GM18861 (cell line): ENCODE data around the gene TRIM38.
A peak's percentile ranks its signal among the peaks of the same experiment; 100 is the strongest.
"Not testable (repeated sequence)": the region's sequence is repeated elsewhere in the genome, so short reads cannot be mapped to it uniquely, and the experiment has no call there.

Experiments used
- ATAC-seq: cut with Tn5 transposase; IDR thresholded peaks from one replicate; pipeline ENCODE4 v1.9.1; 2021; ENCODE audit not compliant: unreplicated experiment

TRIM38 gene

DNA sequence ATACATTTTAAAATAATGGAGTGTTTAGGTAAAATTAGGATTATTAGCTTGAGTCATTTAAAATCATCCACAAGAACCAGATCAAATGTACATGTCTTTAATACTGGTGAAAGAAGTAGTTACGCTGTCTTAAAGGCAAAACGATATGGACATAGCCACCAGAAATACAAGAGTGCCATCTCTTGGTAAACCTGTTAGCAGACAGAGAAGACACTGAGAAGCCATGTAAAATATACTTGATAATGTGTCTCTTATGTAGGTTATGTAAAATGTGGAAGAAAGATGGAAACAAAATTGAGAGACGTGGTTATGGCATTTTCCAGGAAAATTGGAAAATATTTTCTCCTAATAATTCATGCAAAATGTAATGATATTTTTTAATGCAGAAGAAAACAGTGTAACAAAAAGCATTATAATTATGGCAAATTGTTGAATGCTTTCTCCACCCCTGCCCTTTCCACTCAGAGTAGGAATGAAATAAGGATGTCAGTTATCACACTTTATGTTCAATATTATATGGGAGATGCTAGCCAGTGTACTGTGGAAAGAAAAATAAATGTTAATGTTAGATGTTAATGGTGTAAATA lies 19.9 kb upstream of the TRIM38 start:
- ATAC-seq = no peak

DNA sequence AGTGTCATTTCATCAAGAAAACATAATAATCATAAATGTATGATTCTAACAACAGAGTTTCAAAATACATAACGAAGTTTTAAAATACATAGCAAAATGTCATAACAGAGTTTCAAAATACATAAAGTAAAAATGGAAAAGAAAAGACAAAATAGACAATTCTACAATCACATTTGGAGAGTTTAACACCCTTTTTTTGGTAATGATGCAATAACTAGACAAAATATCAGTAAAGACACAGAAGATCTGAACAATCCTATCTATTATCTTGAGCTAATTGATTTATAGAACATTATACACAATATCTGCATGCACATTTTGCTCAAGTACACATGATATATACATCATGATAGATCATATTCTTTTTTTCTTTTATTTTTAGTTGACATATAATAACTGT lies 18.7 kb upstream of the TRIM38 start:
- ATAC-seq = no peak

DNA sequence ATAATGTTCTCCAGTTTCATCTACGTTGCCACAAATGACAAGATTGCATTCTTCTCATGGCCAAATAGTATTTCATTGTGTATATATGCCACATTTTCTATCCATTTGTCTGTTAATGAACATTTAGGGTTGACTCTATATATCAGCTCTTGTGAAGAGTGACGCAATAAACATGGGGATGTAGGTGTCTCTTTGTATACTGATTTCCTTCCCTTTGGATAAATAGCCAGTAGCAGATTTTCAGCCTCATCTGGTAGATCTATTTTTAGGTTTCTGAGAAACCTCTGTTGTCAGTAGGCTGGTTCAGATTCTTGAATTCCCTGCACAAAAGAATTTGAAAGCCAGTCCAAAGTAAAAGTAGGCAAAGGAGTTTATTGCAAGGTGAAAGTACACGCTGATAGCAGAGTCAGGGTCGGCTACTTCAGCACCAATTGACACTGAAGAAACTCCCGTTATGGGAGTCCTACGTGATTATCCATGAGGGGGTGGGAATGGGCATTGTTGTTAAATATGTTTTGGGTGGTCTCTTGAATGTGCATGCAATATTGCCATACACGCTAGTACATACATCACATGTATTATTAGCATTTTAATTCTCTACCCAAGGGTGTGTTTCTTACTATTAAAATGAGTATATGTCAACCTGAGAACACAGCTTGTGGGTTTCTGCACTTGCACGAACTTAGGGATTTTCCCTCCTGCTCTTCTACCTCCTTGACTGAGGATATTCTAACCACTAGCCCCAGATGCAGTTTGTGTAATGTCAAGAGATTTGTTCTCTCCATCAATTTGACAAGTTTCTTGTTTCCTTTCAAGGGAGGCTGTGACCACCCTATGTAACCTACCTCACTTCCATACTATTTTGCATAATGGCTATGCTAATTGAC lies 17.7 kb upstream of the TRIM38 start:
- ATAC-seq = peak; percentile 80

DNA sequence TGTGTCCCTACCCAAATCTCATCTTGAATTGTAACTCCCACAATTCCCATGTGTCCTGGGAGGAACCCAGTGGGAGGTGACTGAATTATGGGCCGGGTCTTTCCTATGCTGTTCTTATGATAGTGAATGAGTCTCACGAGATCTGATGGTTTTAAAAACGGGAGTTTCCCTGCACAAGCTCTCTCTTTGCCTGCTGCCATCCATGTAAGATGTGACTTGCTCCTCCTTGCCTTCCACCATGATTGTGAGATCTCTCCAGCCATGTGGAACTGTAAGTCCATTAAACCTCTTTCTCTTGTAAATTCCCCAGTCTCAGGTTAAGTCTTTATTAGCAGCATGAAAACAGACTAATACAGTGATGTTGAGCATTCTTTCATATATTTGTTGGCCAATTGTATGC lies 16.9 kb upstream of the TRIM38 start:
- not testable (repeated sequence) for ATAC-seq

DNA sequence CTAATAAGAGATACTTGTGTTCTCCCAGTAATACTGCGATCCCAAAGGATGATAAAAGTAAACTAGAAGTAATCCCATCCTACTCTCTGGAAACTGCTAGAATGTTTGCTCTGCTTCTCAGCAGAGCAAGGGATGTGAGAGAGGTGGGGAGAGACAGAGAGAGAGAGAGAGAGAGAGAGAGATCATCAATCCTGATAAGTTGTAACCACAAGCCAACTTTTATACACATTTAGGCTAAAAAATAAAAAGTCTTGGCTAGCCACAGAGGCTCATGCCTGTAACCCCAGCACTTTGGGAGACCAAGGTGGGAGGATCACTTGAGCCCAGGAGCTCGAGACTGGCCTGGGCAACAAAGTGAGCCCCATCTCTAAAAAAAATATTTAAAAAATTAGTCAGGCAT lies 16.0 kb upstream of the TRIM38 start:
- ATAC-seq = no peak

DNA sequence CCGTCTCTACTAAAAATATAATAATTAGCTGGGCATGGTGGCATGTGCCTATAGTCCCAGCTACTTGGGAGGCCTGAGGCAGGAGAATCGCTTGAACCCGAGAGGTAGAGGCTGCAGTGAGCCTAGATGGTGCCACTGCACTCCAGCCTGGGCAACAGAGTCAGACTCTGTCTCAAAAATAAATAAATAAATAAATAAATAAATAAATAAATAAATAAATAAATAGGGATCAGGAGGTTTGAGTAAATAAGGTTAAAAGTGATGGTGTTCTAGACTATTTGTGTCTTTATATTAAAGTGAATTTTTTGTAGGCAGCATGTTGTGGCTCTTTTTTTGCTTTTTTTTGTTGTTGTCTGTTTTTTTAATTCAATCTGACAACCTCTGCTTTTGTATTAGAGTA lies 15.1 kb upstream of the TRIM38 start:
- ATAC-seq = not testable (repeated sequence)

DNA sequence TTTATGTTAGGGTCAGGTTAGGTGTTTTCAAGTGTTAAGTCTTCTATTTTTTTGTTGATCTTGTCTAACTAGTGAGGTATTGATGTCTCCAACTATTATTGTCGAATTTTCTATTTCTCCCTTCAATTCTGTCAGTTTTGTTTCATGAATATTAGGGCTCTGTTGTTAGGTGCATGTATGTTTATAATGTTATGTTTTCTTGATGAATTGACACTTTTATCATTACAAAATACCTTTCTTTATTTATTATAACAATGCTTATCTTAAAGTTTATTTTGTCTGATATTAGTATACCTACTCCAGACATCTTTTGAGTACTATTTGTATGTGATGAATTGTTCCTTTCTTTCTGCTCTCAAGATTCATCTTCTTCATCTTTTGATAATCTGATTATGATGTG lies 12.9 kb upstream of the TRIM38 start:
- ATAC-seq = no peak

DNA sequence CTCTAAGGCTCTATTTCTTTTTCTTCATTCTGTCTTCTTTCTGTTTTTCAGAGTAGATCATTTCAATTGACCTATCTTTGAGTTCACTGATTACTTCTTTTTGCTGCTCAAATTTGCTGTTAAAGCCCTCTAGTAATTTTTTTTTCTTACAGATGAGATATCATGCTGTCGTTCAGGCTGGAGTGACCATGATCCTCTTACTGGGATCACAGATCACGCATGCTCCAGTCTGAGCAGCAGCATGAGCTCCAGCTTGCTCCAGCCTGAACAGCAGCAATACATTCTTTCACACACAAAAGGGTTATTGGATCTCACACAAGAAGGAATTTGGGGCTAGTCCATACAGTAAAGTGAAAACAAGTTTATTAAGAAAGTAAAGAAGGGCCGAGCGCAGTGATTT lies 12.3 kb upstream of the TRIM38 start:
- no peak for ATAC-seq

DNA sequence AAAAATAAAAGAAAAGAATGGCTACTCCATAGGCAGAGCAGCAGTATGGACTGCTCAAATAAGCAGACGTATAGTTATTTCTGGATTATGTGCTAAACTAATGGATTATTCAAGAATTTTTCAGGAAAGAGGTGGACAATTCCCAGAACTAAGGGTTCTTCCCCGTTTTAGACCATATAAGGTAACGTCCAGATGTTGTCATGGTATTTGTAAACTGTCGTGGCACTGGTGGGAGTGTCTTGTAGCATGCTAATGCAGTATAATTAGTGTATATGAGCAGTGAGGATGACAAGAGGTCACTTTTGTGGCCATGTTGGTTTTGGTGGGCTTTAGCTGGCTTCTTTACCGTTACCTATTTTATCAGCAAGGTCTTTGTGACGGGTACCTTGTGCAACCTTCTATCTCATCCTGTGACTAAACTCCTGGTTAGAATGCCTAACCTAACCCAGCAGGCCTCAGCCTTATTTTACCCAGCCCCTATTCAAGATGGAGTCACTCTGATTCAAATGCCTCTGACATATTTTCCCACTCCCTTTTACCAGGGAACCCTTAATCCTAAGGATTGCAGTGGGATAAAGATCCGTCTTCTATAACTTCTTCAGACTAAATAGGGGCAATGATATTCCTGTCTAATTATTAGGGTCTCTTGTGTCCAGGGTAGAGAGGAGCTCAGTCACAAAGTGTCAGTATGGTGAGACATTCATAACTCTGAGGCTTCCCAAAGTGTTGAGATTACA lies 11.1 kb upstream of the TRIM38 start:
- ATAC-seq = no peak

DNA sequence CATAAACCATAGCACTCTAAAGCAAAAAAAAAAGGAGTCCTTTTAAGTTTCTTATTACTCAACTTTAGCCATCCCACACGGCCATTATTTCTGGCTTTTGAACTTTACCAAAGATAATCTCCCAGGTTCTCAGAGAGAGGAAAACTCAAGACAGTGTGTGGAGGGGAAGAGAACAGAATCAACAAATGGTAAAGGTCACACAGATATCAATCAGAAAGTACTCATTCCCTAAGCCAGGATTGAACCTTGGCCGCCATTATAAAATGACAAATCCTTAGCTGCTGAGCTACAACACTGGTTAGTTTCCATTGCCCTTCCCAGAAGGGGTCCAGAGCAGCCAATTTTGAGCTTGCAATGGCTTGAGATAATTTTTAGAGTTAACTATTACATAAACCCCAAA lies 10.1 kb upstream of the TRIM38 start:
- ATAC-seq = no peak

DNA sequence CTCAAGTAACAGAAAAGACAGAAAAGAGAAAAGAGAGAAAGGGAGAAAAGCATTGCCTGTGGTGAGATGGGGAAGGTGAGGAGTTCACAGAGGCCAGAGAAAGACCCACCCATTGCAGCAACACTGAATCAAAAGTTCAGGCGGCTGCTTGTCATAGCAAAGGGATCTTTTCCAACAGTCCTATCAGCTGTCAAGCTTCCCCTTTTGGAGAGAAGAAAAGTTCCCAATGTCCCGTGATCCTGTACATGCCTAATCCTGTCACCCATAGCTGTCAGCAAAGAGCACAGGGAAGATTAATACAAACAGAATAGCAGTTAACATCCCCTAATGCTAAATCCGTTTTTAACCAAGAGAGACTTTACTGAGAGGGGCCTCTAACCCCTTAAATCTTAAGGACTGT lies 8.9 kb upstream of the TRIM38 start:
- no peak for ATAC-seq

DNA sequence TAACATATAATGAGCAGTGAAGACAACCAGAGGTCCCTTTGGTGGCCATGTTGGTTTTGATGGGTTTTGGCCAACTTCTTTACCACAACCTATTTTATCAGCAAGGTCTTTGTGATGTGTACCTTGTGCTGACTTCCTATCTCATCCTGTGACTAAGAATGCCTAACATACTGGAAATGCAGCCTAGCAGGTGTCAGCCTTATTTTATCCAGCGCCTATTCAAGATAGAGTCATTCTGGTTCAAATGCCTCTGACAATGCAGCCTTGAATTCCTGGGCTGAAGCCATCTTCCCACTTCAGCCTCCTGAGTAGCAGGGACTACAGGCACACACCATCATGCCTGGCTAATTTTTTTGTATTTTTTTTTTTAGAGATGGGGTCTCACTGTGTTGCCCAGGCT lies 7.8 kb upstream of the TRIM38 start:
- no peak for ATAC-seq

DNA sequence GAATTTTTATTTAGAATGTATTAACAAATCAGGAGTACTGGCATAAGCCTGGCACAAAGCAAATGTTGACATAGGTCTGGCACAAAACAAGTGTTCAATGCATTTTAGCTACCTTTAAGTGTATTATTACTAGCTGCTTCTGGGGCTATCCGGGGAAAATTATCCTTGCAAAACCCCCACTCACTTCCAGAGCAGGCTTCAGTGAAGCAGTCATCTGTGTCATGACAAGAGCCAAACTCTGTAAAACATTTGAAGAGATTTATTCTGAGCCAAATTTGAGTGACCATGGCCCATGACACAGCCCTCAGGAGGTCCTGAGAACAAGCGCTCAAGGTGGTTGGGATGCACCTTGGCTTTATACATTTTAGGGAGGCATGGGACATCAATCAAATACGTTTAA lies 6.4 kb upstream of the TRIM38 start:
- ATAC-seq = no peak

DNA sequence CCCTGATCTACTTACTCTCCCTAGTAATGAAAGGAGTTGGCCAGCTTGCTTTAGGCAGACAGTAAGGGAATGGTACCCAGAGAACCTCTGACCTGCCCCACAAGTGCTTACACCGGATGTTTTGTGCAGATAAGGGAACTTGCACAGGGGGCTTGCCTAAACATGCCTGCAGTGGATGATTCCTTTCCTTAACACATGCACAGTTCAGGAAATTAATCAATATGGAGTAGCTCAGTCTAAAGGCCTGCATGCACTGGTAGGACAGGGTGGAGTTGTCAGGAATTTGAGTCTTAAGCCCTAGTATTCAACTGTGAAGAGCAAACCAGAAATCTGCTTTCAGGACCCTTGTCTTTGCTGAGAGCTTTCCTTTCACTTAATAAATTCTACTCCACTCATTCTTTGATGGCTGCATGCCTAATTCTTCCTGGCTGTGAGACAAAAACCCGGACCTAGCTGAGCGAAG lies 3.9 kb upstream of the TRIM38 start:
- ATAC-seq = no peak

DNA sequence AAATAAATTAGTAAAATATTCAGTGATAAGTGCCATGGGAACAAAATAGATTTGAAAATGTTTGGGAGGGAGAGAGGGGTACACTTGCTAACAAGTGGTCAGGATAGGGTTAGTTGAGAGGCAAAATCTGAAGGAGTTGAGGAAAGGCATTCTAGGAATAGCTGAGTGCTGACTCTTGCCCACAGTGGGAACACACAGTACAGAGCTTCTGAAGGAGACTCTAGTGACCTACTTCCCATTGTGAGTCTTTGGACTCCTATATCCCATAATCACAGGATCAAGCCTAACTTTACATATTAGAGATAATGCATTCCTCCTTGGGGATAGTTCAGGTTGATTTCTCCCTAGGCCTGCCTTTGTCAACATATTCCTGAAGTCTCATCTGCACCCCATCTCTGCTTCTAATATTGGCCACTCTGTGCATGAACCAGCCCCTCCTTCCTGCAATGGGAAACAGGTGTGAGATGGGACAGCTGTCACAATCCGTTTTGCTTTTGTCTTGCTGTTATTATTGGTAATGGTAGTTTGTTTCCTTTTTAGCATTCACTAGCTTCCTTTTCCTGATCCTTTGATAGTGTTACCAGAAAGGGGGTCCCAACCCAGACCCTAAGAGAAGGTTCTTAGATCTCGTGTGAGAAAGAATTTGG lies 2.6 kb upstream of the TRIM38 start:
- ATAC-seq = no peak

DNA sequence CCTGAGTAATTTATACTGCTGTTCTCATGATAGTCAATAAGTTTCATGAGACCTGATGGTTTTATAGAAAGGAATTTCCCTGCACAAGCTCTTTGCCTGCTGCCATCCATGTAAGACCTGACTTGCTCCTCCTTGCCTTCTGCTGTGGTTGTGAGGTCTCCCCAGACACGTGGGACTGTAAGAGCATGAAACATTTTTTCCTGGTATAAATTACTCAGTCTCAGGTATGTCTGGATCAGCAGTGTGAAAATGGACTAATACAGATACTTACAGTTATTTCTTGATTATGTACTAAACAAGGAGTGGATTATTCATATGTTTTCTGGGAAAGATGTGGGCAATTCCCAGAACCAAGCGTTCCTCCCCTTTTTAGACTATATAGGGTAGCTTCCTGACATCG lies 1.9 kb upstream of the TRIM38 start:
- ATAC-seq = no peak

DNA sequence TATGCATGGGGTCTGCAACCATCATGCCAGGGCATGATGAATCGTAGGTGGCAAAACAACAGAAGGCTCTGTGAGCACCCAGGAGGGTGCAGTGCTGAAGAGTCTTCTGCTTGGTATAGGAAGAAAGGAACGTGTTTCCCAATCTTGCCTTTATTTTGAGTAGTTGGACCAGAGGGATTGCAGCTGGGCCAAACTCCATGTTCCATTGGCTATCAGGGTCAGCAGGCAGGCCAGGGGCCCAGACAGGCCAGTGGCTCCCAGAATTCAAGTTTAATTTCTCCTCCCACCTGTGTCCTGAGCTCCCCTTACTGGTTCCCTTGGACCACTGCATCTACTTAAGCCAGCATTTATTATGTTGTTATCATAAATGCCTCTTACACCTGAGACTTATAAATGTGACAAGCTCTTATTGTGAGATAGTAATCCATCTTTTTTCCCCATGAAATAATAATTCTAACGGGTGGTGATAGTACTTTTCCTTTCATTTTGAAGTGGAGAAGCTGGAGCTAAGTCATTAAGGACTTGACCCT lies 918 bp upstream of the TRIM38 start:
- no peak for ATAC-seq

DNA sequence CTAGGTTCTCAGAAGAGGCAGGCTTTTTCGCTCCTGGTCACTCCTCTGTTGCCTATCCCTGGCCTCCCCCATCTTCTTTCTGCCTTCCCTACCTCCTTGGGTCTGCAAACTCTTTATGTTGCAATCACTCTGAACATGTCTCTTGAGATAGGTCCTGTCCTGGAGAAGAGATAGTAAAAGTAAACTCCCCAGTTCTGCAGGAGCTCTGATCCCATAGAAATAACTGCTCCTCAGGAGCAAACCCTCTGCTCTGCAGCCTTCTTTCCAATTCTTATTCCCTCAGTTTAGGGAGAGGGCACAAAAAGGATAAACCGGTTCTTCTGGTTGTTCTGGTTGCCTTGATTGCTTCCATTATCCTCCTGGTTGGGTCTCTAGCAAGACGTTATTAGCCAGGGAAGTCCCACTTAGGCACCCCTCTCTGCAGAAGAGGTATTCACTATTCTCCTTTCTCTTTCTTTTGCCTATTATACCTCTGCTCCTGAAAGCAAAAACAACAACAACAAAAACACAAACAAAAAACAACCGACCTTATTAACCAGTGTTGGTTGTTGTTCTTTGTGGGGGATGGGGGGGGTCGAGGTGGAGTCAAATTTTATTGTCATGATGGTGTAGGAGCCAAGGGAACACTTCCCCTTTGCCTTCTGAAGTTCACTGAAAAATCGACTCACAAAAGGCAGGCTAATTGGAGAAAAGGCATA lies 973 bp downstream of the TRIM38 start:
- ATAC-seq = no peak

DNA sequence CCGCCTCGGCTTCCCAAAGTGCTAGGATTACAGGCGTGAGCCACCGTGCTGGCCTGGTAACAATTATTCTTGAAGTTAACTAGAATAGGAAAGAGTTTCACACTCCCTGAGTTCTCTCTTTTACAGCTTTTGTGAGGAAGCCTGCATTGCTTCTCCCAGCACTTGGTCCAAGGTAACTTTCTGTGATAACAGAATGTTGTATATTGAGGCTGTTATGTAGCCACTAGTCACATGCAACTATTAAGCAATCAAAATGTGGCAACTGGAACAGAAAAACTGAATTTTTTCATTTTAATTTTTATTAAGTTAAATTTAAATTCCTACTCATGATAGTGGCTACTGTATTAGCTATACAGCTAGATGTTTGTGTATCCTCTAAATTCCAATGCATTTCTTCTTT lies 2.5 kb downstream of the TRIM38 start:
- ATAC-seq = no peak

DNA sequence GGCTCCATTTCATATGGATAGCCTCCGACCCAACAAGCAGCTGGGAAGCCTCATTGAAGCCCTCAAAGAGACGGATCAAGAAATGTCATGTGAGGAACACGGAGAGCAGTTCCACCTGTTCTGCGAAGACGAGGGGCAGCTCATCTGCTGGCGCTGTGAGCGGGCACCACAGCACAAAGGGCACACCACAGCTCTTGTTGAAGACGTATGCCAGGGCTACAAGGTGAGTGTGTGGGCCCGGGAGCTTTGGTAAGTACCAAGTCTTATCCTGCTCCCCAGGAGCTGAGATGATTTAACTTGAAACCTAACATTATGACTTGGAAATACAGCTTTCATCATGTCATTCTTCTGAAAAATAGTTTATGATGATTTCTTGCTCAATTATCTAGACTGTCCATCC lies 4.1 kb downstream of the TRIM38 start:
- no peak for ATAC-seq

DNA sequence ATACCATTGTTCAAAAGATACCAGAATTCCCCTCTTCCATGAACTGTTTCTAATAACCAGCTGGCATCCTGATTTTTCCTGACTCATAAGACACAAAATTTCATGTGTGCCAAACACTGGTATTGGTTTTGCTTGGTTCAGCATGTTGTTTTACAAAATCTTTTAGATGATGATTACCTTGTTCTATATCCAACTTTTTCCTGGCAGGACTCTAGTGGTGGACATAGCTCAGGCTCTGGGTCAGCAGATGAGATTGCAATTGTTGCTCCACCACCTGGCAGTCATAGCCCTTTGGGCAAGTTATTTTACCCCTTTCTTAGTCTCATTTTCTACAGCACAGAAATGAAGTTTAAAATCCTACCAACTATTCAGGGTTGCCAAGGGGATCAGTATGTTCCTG lies 6.2 kb downstream of the TRIM38 start:
- no peak for ATAC-seq
